ENCODE measurements around the gene EPYC. TPM values are rescaled to one million over a fixed set of nuclear protein-coding genes. Genes with fewer than 3 reads are reported as not detected.

Gene EPYC
- total RNA-seq, 4 donors from 2014 or later: not detected

GRCh38 chr12:90963946-90964345 lies 40.8 kb downstream of the EPYC start:
- ATAC-seq: no peak
- Histone ChIP-seq H3K4me1 (peaks cover 0 to 5% (median 0%) of the 10 kb centered on the region in 3 donors), H3K27ac (no peak overlapping the region), H3K27me3 (no peaks in the 10 kb centered on the region), H3K9me3 (no peaks in the 10 kb centered on the region), H3K4me3 (no peak overlapping the region), H3K36me3 (no peaks in the 10 kb centered on the region)
- WGBS, 2 donors (ENCODE audit: low coverage in 1 of 2): 64 to 74% methylated on average over 6 of the region's 6 CpGs
- TF ChIP-seq CTCF (IDR thresholded peaks at IDR 0.05): no peak
- no peak for TF ChIP-seq EP300 (IDR thresholded peaks at IDR 0.05)
- TF ChIP-seq POLR2AphosphoS5 (IDR thresholded peaks at IDR 0.05): no peak
- no peak for TF ChIP-seq POLR2A (IDR thresholded peaks at IDR 0.05)

GRCh38 chr12:90961154-90961553 lies 43.6 kb downstream of the EPYC start:
- Histone ChIP-seq H3K36me3 (no peaks in the 10 kb centered on the region), H3K27ac (no peak overlapping the region), H3K4me1 (peaks cover 0 to 5% (median 0%) of the 10 kb centered on the region in 3 donors), H3K9me3 (no peaks in the 10 kb centered on the region), H3K27me3 (no peaks in the 10 kb centered on the region), H3K4me3 (no peak overlapping the region)
- TF ChIP-seq CTCF (IDR thresholded peaks at IDR 0.05) (no peak), POLR2A (IDR thresholded peaks at IDR 0.05) (no peak), EP300 (IDR thresholded peaks at IDR 0.05) (no peak), POLR2AphosphoS5 (IDR thresholded peaks at IDR 0.05) (no peak)
- ATAC-seq: no peak
- WGBS, 2 donors (ENCODE audit: low coverage in 1 of 2): 79 to 80% methylated on average over 4 of the region's 4 CpGs

- 3 to 5% methylated on average over 4 of the region's 4 CpGs for WGBS, 2 donors (ENCODE audit: low coverage in 1 of 2)
- Histone ChIP-seq H3K27me3 (no peaks in the 10 kb centered on the region), H3K4me3 (no peak overlapping the region), H3K36me3 (no peaks in the 10 kb centered on the region), H3K9me3 (no peaks in the 10 kb centered on the region), H3K27ac (no peak overlapping the region), H3K4me1 (peaks cover 0 to 5% (median 0%) of the 10 kb centered on the region in 3 donors)
- TF ChIP-seq POLR2AphosphoS5 (IDR thresholded peaks at IDR 0.05) (no peak), CTCF (IDR thresholded peaks at IDR 0.05) (peak; percentile 62 to 68 (median 66))
- no peak for ATAC-seq
Observed at GRCh38 chr12:90959538-90960139, 45.1 kb downstream of the EPYC start.

- 53 to 63% methylated on average over 4 of the region's 4 CpGs for WGBS, 2 donors (ENCODE audit: low coverage in 1 of 2)
- Histone ChIP-seq H3K27ac (no peak overlapping the region), H3K4me1 (peaks cover 0 to 5% (median 0%) of the 10 kb centered on the region in 3 donors), H3K9me3 (no peaks in the 10 kb centered on the region), H3K4me3 (no peak overlapping the region), H3K27me3 (no peaks in the 10 kb centered on the region), H3K36me3 (no peaks in the 10 kb centered on the region)
- ATAC-seq: no peak
- TF ChIP-seq POLR2AphosphoS5 (IDR thresholded peaks at IDR 0.05) (no peak), POLR2A (IDR thresholded peaks at IDR 0.05) (no peak), CTCF (IDR thresholded peaks at IDR 0.05) (no peak)
Observed at GRCh38 chr12:90959032-90959431, 45.7 kb downstream of the EPYC start.

- no peaks in the 10 kb centered on the region for H3K36me3 ChIP-seq
- ATAC-seq: no peak
- no peak overlapping the region for H3K27ac ChIP-seq
- H3K9me3 ChIP-seq: no peaks in the 10 kb centered on the region
- no peak overlapping the region for H3K4me3 ChIP-seq
- WGBS, 2 donors (ENCODE audit: low coverage in 1 of 2): 62 to 78% methylated on average over 3 of the region's 3 CpGs
- H3K27me3 ChIP-seq: no peaks in the 10 kb centered on the region
- TF ChIP-seq POLR2A (IDR thresholded peaks at IDR 0.05) (no peak), EP300 (IDR thresholded peaks at IDR 0.05) (no peak), POLR2AphosphoS5 (IDR thresholded peaks at IDR 0.05) (no peak), CTCF (IDR thresholded peaks at IDR 0.05) (no peak)
- peaks cover 0 to 5% (median 0%) of the 10 kb centered on the region in 3 donors for H3K4me1 ChIP-seq
Observed at GRCh38 chr12:90958347-90958746, 46.4 kb downstream of the EPYC start.

Data from gastroesophageal sphincter (tissue), 4 donors.